Measurements from ENCODE around the gene ASTN2.

DNA sequence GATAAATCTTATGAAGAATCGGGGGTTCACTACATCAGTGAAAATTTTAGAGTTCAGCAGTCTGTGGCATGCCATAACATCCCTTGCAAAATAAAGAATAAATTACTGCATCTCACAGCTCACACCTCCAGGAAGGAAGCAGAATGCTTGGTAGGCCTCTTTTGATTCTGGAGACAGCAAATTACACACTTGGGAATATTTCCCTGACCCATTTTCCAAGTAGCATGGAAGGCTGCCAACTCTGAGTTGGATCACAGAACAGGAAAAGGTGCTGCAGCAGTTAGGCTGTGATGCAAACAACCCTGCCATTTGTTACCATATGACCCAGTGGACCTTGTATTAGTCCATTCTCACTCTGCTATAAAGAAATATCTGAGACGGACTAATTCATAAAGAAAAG lies 293.5 kb downstream of the ASTN2 start:
- TF ChIP-seq, protein P1, sequence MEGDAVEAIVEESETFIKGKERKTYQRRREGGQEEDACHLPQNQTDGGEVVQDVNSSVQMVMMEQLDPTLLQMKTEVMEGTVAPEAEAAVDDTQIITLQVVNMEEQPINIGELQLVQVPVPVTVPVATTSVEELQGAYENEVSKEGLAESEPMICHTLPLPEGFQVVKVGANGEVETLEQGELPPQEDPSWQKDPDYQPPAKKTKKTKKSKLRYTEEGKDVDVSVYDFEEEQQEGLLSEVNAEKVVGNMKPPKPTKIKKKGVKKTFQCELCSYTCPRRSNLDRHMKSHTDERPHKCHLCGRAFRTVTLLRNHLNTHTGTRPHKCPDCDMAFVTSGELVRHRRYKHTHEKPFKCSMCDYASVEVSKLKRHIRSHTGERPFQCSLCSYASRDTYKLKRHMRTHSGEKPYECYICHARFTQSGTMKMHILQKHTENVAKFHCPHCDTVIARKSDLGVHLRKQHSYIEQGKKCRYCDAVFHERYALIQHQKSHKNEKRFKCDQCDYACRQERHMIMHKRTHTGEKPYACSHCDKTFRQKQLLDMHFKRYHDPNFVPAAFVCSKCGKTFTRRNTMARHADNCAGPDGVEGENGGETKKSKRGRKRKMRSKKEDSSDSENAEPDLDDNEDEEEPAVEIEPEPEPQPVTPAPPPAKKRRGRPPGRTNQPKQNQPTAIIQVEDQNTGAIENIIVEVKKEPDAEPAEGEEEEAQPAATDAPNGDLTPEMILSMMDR (IDR thresholded peaks at IDR 0.05; ENCODE audit: poor library complexity, severe bottlenecking): no peak
- no peak for TF ChIP-seq EZH2 (IDR thresholded peaks at IDR 0.05; ENCODE audit: borderline replicate concordance, insufficient read depth, low read length, poor library complexity, severe bottlenecking)
- TF ChIP-seq POLR2AphosphoS5 (IDR thresholded peaks at IDR 0.05): no peak
- no peak for TF ChIP-seq RAD21 (conservative IDR thresholded peaks at IDR 0.05)
- no peak for TF ChIP-seq TAF1 (IDR thresholded peaks at IDR 0.05; ENCODE audit: low read depth)
